Measurements from ENCODE around the gene GSS. TPM values are rescaled to one million over a fixed set of nuclear protein-coding genes. Genes with fewer than 3 reads are reported as not detected.

The GSS gene
- total RNA-seq, 1 experiment from 2014 or later: 131 TPM

DNA sequence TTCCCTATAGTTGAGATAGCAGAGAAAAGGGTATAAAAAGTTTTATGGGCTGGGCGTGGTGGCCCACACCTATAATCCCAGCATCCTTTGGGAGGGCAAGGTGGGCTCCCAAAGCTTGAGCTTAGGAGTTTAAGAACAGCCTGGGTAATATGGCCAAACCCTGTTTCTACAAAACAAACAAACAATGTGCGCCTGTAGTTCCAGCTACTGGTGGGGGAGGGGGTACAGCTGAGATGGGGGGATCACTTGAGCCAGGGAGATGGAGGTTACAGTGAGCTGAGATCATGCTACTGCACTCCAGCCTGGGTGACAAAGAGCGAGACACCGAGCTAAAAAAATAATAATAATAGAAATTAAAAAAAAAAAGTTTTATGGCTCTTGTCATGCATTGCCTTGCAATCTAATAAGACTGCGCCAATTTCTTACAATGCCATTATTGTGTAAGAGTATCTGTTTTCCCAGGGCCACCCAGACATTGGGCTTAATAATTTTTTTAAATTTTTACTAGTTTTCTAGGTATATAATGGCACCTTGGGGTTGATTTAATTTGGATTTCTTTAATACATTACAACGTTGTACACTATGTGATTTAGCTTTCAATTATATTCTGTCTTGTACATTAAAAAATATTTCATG lies 75.3 kb downstream of the GSS start:
- no peaks in the 10 kb centered on the region for H3K9me2 ChIP-seq (ENCODE audit: insufficient read depth)
- intact Hi-C loops (cut with micrococcal nuclease; ENCODE audit: unreplicated experiment): no loop called here
- POLR2A ChIA-PET (ENCODE audit: unreplicated experiment): interaction anchor here (0.6 kb wide), 1 partner anchor 774 kb away, joined by 3 read pairs; no protein-coding TSS in a partner anchor
- peaks cover 44% of the 10 kb centered on the region for H3K79me2 ChIP-seq (ENCODE audit: low read depth)
- H3K4me2 ChIP-seq: peak overlapping the region; percentile 25
- H3K4me1 ChIP-seq (replicated peaks; ENCODE audit: insufficient read depth): peaks cover 28% of the 10 kb centered on the region
- CTCF ChIA-PET: interaction anchor here (0.6 kb wide), 3 partner anchors 10 to 165 kb away, joined by 4 to 13 read pairs (median 13); no protein-coding TSS in a partner anchor
- peaks cover 11% of the 10 kb centered on the region for H3F3A ChIP-seq (ENCODE audit: insufficient read depth, low read depth)
- DNase-seq: no peak
- H4K20me1 ChIP-seq (ENCODE audit: insufficient read depth): peaks cover 24% of the 10 kb centered on the region; the same call in 1 of the 2 replicates
- BruUV-seq (replicated peaks): no TSS peak
- no peak overlapping the region for H3K27ac ChIP-seq
- H3K36me3 ChIP-seq (ENCODE audit: low read depth): peaks cover 26% of the 10 kb centered on the region
- H3K27me3 ChIP-seq (ENCODE audit: insufficient read depth, low read depth): no peaks in the 10 kb centered on the region
- no peak overlapping the region for H3K4me3 ChIP-seq
- no peak overlapping the region for H2AFZ ChIP-seq
- H3K9me3 ChIP-seq (ENCODE audit: insufficient read depth, low read depth): no peaks in the 10 kb centered on the region
- TF ChIP-seq, protein P1, sequence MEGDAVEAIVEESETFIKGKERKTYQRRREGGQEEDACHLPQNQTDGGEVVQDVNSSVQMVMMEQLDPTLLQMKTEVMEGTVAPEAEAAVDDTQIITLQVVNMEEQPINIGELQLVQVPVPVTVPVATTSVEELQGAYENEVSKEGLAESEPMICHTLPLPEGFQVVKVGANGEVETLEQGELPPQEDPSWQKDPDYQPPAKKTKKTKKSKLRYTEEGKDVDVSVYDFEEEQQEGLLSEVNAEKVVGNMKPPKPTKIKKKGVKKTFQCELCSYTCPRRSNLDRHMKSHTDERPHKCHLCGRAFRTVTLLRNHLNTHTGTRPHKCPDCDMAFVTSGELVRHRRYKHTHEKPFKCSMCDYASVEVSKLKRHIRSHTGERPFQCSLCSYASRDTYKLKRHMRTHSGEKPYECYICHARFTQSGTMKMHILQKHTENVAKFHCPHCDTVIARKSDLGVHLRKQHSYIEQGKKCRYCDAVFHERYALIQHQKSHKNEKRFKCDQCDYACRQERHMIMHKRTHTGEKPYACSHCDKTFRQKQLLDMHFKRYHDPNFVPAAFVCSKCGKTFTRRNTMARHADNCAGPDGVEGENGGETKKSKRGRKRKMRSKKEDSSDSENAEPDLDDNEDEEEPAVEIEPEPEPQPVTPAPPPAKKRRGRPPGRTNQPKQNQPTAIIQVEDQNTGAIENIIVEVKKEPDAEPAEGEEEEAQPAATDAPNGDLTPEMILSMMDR (conservative IDR thresholded peaks at IDR 0.05): no peak
- TF ChIP-seq EZH2 (IDR thresholded peaks at IDR 0.05; ENCODE audit: low read depth): no peak

Small RNA genes lying within 50 kb of the gene (microRNA-seq; reads per million reads assigned to microRNA genes)
- gene MIR499A (ENCODE audit: borderline number of aligned reads, borderline replicate concordance) (not detected), gene MIR499B (ENCODE audit: borderline number of aligned reads, borderline replicate concordance) (not detected)

Other genes starting within 250 kb of the GSS start
- gene NCOA6, start 130.2 kb downstream of the GSS start, total RNA-seq (2021): 26.7 and 35.1 TPM in 2 replicates
- gene GGT7, start 83.0 kb downstream of the GSS start, total RNA-seq (2021): 6.5 and 9.4 TPM in 2 replicates
- 81.1 and 108 TPM in 2 replicates for gene ACSS2, start 79.2 kb downstream of the GSS start, total RNA-seq (2021)
- 1.0 and 2.3 TPM in 2 replicates for gene MYH7B, start 62 bp upstream of the GSS start, total RNA-seq (2021)
- gene TRPC4AP, start 137.0 kb upstream of the GSS start, total RNA-seq (2021): 51.0 and 51.9 TPM in 2 replicates
- gene EDEM2, start 191.5 kb upstream of the GSS start, total RNA-seq (2021): 28.6 and 34.9 TPM in 2 replicates
- gene PROCR, start 216.3 kb upstream of the GSS start, total RNA-seq (2021): 5.1 and 7.5 TPM in 2 replicates